HG03103 (cell line): ENCODE data around the gene HES1.
"Not testable (repeated sequence)": the region's sequence is repeated elsewhere in the genome, so short reads cannot be mapped to it uniquely, and the experiment has no call there.

Experiments
- ATAC-seq: cut with Tn5 transposase; IDR thresholded peaks from one replicate; pipeline ENCODE4 v1.9.1; 2021; ENCODE audit warnings: low read depth; ENCODE audit not compliant: unreplicated experiment

Gene HES1, protein sequence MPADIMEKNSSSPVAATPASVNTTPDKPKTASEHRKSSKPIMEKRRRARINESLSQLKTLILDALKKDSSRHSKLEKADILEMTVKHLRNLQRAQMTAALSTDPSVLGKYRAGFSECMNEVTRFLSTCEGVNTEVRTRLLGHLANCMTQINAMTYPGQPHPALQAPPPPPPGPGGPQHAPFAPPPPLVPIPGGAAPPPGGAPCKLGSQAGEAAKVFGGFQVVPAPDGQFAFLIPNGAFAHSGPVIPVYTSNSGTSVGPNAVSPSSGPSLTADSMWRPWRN

DNA sequence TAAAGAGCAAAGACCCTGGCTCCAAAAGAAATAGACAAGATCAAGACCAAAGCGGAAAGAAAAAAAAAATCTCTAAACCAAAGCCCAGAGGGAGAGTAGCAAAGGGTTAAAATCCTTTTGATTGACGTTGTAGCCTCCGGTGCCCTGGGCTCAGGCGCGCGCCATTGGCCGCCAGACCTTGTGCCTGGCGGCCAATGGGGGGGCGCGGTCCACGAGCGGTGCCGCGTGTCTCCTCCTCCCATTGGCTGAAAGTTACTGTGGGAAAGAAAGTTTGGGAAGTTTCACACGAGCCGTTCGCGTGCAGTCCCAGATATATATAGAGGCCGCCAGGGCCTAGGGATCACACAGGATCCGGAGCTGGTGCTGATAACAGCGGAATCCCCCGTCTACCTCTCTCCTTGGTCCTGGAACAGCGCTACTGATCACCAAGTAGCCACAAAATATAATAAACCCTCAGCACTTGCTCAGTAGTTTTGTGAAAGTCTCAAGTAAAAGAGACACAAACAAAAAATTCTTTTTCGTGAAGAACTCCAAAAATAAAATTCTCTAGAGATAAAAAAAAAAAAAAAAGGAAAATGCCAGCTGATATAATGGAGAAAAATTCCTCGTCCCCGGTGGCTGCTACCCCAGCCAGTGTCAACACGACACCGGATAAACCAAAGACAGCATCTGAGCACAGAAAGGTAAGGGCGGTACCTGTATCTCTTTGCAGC, at the start of gene HES1:
HES1 (plus strand) TSS at position 343 of the 713 bp plus-strand sequence; CDS start at position 576, 233 bp downstream.
- peak; percentile 23 for ATAC-seq

DNA sequence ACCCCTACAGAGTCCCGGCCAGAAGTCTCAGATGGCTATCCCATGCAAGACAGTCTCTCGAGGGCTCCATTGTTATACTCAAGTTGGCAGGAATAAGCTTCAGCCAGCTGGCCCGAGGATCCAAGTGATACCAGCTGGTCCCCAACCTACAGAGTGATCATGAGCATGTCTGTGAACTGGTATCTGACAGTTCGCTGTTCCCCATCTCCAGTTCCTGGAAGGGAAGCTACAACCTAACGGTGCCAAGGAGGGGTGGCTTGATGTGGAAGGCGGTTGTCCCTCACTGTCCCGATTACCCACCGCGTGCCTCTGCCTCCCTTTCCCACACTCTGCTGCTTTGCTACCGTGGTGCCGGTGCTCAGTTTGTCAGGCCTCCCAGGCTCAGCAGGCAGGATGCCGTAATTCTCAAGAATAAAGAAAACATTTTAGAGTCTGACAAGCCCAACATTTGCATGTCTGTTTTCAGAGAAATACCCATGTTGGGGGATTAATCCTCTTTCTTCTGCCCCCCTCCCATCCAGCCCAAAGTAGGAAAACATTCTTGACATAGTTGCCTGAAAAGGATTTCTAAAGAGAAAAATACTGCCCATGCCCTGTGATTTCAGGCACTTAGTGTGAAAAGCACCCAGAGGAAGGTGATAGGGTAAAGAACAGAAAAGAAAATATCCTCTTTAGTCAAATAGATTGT, 49.4 kb upstream of the HES1 start:
- no peak for ATAC-seq

DNA sequence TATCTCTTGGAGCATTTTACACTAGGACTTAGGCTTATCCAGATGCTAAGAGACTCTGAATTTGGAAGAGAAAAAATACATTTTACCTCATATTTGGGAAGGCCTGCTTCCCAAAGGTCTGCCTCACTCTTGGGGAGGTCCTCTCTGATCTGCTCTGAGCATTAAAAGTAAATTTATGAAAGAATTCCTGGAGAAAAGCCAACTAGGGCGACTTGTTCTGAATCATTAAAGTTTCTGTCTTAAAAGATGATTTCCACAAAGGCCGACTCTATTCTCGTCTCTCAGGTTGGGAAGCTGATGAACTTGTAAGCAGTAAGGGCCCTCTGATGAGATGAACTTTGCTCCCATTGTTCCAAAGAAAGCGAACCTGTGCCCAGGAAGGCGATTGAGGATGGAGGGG, 48.7 kb upstream of the HES1 start:
- ATAC-seq = no peak

DNA sequence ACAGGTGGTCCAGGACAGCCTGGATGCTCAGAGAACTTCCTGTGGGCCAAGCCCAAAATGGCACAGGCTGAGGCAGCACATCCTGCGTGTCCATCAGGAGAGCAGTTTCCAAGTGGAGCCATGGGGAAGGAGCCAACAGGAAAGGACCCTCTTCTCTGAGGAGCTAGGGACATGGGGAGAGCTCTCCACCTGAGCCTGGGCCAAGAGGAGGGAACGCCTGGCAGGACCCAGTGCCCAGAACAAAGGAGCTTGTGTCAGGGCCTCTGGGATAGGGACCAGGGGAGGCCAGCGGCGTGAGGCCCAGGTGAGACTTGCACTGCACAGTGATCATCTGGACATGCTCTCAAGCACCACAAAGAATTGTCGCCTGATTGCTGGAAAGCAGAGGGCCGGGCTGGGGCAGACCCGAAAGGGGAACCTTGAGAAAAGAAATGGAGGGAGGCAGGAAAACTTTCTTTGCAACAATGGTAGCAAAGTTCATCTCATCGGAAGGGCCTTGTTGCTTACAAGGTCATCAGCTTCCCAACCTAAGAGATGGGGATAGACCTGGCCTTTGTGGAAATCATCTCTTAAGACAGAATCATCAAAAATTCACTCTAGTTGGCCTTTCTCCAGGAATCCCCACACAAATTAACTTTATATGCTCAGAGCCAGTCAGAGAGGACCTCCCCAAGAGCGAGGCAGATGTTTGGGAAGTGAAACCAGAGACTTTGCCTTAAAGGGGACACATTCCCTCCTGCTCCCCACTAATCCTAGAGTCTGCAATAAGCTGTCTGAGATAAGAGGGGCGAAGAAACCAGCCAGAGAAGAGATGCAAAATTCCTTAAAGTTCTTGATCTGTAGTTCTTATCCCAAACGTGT, 47.7 kb upstream of the HES1 start:
- ATAC-seq = no peak

DNA sequence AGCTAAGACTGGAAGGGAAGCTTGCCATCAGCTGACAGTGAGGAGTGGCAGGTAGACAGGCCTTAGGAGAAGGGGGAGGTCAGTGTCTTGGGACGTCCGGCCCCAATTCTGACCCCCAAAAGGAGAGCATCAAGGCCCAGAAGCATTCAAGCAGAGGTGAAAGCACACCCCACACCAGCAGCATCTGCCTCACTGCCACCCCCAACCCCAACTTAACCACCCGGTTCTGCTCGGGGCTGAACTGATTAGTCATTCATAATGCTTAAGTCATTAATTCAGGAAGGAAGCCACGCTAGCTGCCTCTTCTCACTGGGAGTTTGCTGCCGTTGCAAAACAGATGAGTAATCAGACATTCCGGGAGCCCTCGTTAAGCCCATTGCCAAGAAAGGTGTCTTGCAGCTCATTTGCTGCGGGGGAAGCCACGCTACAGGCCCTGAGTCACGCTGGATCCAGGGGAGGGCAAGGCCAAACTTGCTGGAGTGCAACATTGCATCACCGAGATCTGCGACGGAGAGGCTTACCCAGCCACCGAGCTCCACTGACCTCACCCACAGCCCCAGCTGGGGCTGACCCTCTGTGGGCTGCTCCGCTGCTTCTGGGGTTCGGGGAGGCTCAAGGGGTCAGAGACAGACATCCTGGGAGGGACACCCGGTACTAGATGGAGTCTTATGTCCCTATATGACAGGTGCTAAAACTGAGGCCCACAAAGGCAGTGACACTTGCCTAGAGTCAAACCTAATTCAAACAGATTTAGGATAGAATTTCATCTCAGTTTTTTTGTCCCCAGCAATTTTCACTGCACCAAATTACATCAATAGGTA, 46.4 kb upstream of the HES1 start:
- no peak for ATAC-seq

DNA sequence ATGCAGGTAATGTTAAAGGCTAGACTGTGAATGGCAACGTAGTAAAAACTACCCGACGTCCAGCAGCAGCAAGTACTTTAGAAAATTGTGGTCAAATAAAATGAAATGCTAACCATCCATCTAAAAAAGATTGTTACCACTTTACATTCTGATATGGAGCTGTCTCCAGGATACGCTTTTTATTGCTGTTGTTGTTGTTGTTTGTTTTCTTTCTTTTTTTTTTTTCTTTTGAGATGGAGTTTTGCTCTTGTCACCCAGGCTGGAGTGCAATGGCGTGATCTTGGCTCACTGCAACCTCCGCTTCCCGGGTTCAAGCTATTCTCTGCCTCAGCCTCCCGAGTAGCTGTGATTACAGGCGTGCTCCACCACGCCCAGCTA, 45.8 kb upstream of the HES1 start:
- not testable (repeated sequence) for ATAC-seq

DNA sequence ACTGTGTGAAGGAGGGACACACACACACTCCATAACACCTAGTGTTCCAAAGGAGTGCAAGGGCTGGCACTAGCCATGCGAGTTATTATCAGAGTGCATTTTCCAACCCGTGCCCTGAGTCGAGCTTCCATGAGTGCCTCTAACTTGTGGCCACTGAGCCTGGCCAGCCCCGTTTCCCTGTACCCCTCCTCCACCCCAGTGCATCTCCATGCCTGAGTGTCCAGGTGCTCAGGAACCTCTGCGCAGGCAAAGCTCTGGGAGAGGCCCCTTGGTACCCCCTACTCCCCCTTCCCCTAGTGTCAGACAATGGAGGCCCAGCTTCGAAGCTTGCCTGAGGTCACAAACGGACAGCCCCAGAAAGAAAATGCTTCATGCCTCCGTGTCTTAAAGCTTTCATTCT, 45.2 kb upstream of the HES1 start:
- ATAC-seq = no peak

DNA sequence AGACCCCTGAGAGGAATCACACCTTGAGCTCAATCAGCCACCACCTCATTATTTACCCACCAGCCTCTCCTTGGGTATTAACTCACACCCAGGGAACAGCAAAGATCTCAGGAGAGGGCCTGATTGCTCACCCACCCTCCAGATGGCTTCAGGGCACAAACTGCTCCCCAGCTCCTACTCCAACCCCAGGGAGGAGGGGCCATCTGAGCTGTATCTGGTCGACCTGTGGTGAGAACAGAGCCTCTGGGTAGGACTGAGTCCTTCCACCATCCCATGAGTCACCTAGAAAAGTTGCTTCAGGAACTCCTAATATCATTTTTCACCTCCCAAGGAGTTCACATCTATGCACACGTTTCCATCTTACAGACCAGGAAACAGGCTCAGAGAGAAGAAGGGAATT, 44.8 kb upstream of the HES1 start:
- ATAC-seq = no peak

DNA sequence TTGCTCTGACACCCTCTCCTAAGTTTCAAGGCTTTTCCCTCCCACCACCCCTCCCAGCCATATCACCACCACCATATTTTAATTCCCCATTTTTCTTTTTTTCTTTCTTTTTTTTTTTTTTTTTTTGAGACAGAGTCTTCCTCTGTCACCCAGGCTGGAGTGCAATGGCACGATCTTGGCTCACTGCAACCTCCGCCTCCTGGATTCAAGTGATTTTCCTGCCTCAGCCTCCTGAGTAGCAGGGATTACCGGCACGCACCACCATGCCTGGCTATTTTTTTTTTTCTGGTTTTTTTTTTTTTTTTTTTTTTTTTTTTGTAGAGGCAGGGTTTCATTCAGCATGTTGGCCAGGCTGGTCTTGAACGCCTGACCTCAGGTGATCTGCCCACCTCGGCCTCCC, 44.1 kb upstream of the HES1 start:
- not testable (repeated sequence) for ATAC-seq

DNA sequence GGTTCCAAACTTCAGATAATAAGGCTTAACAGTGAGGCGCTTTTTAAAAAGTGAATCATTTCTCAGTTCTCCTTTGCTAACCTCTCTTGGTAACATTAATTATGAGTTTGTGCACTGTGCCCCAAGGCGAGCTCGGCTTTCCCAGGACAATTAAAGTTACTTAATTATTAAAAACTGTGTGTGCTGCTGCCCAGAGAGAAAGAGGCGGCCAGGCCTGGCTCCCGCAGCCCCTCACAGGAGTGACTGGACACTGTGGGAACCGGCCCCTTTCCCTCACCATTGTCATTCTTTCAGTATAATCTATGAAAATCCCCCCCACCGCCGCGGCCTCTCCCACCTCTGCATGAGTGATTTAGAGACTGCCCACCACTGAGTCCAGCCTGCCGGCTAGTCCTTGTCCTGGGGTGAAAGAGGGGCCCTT, 43.1 kb upstream of the HES1 start:
- no peak for ATAC-seq

DNA sequence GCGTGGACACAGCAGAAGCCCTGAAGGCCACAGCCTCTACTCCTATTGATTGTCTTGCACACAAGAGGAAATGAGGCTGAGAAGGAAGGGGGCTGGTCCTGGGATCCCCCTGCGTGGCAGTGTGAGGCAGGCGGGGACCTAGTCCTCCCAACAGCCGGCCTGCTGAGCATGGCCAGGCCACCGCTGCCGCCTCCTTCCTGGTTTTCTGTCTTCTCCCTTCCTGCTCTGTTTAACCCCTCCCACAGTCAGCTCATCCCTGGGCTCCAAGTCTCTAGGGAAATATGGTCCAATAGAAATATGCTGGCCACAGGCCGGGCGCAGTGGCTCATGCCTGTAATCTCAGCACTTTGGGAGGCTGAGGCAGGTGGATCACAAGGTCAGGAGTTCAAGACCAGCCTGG, 42.1 kb upstream of the HES1 start:
- no peak for ATAC-seq

DNA sequence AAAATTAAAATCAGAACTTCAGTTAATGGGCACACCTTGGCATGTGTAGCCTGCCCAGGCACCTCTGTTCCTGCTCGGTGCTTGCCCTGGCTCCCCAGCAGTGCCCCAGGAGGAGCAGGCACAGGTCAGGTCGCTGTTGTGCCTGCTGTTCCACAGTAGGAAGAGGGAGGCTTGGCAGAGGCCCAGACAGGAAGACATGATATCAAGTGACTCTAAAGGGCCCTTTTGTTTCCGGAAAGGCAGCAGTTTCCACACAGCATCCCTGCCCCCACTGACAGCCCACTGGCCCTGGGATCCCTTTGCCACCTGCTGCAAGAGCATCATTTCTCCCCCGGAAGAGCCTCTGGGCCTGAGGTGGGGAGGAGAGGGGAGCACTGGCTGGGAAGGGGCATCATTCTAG, 40.5 kb upstream of the HES1 start:
- no peak for ATAC-seq

DNA sequence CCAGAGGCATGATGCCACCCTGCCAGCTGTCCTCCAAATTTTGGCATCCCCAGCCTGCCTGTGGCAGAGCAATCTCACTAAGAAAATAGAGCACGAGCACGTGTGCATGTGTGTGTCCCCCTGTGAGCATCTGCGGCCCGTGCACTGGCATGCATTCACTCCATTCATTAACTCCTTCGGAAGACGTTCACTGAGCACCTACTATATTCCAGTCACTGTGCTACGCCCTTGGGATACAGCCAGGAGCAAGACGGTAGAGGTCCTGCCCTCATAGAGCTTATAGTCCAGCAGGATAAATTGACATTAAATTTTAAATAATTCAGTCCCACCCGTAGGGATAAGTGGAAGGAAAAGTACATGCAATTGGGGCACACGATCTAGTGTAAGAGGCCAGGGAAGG, 40.0 kb upstream of the HES1 start:
- ATAC-seq = no peak

DNA sequence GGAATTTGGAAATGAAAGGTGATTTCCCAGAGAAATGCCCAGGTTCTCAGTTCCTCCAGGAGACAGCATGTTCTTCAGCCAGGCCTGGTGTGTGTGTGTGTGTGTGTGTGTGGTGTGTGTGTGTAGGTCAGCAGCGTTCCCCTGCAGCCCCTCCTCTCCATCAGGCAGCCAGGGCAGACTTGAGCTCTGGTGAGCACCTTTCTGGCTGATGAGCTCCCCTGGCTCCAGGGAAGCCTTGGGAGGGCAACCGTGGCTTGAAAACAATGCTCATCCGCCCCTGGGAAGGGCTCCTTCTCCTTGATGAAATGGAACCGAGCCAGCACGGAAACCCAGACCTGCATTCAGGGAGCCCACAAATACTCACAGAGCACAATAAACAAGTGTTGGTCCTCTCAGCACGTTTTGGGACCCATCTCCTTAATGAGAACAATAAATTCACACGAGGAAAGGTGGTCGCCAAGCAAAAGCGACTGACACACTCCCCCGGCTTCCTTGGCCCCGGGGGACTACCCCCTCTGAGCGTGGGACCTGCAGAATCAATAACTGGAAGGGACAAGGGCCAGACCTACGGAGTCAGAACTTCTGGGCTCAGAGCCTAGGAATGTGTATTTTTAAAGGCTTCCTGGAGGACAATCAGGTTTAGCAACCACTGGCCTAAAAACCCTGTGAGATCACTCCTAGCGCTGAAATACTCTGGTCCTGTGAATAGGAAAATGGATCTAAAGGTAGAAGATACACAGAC, 38.6 kb upstream of the HES1 start:
- no peak for ATAC-seq

DNA sequence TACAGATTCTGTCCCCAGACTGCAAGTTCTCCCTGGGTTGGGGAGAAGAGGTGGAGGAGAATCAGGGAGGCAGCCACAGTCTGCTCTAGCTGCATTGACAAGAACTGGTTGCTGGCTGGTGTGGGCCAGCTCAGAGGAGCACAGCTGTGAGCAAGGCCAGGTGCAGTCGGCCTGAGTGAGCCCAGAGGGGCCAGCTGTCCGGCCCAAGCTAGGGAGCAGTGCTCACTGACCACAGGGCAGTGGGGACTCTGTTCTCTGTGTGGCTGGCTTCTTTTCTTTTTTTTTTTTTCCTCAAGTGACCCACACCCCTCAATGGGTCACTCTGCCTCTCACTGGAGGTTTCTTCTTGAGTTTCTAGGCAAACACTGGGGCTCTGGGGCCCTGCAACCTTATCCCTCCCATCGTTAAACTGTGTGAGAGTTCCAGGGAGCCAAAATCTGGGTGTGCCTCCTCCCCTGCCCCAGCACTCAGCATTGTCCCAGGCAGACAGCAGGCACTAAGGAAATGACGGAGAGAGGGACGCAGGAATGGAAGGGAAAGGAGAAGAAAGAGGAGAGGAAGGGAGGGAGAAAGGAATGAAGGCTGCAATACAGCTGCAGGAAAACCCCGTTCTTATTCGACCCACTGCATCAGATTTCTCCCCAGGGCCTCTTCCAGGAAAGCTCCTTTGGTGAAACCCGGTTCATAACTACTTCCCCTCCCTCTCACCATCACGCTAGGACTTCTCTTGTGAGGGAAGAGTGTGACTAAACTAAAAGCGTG, 37.7 kb upstream of the HES1 start:
- no peak for ATAC-seq

DNA sequence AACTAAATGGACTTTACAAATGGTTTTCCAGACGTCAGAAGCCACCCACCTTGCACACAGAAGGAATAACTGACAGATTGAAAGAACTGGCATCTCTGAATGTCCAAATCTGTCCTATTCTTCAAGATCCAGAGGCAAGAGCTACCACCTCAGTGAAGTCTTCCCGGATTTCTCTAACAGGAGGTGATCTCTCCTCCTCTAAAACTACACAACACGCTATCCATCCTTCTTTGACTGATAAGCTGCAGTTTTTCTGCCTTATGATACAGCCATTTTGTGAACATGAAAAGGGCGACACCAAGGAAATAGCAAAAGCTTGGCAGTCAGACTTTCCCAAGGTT, 37.1 kb upstream of the HES1 start:
- no peak for ATAC-seq

DNA sequence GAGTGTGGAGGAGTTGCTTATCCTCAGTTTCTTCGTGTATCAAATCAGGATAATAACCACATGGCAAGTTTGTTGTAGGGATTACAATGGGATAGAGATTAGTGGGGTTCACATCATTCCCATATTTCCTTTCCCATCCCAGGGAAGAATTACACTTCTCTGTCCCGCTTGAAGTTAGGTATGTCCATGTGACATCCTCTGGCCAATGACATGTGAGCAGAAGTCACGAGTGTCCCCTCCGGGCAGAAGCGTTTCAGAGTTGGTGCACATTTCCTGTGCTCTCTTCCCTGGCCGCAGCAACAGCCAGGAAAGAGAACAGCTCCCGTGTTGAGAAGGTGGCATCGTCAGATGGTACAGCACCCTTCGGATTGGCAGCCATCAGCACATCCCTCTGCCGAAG, 36.7 kb upstream of the HES1 start:
- ATAC-seq = no peak

DNA sequence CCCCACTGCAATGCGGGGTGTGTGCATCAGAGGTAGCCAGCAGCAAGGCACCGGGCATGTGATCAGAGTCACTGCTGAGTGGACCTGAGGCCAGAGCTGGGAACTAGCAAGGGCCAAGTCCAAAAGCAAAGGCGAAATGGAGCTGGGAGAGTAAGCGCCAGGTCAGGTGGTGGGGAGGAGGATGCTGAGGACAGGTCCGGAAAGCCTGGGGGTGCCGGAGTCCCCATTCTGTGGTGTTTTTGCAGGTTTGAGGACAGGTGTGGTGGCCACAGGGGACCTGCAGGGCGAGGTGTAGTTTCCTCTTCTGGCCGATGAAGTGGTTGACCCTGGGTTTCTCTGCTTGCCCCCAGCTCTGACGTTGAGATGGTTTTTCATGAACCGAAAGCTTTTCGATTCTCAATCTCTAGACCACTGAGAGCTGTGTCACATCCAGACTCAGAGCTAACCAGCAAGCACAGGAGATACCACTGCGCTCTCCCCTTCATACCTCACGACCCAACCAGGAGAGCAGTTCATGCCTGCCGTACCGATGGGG, 35.0 kb upstream of the HES1 start:
- ATAC-seq = peak; percentile 63
